ENCODE data around the gene TRAPPC3.

TRAPPC3 gene

DNA sequence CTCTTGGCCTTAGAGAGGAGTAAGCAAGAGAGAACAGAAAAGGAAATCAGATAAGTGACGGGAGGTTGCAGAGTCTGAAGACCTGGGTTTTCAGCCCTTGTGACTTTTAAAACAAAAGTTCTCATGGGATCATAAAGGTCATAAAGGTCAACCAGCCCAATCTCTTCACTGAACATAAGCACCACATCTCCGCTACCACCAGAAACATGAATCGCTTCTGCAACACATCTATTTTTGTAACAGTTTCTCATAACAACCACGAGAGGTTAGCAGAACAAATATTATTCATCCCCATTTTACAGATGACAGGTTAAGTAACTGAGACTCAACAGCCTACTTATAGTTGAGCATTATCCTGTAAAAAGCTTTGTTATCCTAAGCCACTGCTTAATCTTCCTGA lies 5.9 kb downstream of the TRAPPC3 start:
- H3K27ac ChIP-seq (ENCODE audit: extremely low read depth, low read depth, low read length) = no peak overlapping the region
- peaks cover 0 to 47% of the 10 kb centered on the region in 2 experiments; a peak in 2 of 3 replicates for H3K36me3 ChIP-seq (ENCODE audit: control insufficient read depth in 2 of 2, insufficient read depth in 1 of 2, low read length in 2 of 2)
- ChIA-PET POLR2A (interaction anchor here (0.6 kb wide), 1 partner anchor 22 kb away, joined by 4 read pairs; no protein-coding TSS in a partner anchor), CTCF (interaction anchor here (1.6 to 4.4 kb wide), 2 partner anchors 9 to 45 kb away, joined by 4 to 38 read pairs; no protein-coding TSS in a partner anchor)
- no peaks in the 10 kb centered on the region for H3K4me1 ChIP-seq (ENCODE audit: control insufficient read depth, insufficient read depth, low read length)
- TF ChIP-seq ZNF596 (tag by site-specific recombination; IDR thresholded peaks at IDR 0.05) (no peak), MYNN (tag by site-specific recombination; IDR thresholded peaks at IDR 0.05; ENCODE audit: borderline replicate concordance) (no peak), ZFP69B (tag by site-specific recombination; IDR thresholded peaks at IDR 0.05) (no peak), ZNF626 (tag by site-specific recombination; IDR thresholded peaks at IDR 0.05) (no peak), ZNF521 (tag by site-specific recombination; IDR thresholded peaks at IDR 0.05) (no peak), ZNF621 (tag by site-specific recombination; IDR thresholded peaks at IDR 0.05) (no peak), ZNF529 (tag by site-specific recombination; IDR thresholded peaks at IDR 0.05; ENCODE audit: insufficient replicate concordance) (no peak), KLF16 (tag by site-specific recombination; IDR thresholded peaks at IDR 0.05) (no peak), ZNF544 (tag by site-specific recombination; IDR thresholded peaks at IDR 0.05) (no peak), ZFP37 (tag by site-specific recombination; IDR thresholded peaks at IDR 0.05) (no peak), ZNF2 (tag by site-specific recombination; IDR thresholded peaks at IDR 0.05) (no peak), ZNF157 (tag by site-specific recombination; IDR thresholded peaks at IDR 0.05) (no peak)
- TF ChIP-seq, protein P1, sequence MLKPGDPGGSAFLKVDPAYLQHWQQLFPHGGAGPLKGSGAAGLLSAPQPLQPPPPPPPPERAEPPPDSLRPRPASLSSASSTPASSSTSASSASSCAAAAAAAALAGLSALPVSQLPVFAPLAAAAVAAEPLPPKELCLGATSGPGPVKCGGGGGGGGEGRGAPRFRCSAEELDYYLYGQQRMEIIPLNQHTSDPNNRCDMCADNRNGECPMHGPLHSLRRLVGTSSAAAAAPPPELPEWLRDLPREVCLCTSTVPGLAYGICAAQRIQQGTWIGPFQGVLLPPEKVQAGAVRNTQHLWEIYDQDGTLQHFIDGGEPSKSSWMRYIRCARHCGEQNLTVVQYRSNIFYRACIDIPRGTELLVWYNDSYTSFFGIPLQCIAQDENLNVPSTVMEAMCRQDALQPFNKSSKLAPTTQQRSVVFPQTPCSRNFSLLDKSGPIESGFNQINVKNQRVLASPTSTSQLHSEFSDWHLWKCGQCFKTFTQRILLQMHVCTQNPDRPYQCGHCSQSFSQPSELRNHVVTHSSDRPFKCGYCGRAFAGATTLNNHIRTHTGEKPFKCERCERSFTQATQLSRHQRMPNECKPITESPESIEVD (tag by site-specific recombination; IDR thresholded peaks at IDR 0.05) = no peak
- TF ChIP-seq, protein P2, sequence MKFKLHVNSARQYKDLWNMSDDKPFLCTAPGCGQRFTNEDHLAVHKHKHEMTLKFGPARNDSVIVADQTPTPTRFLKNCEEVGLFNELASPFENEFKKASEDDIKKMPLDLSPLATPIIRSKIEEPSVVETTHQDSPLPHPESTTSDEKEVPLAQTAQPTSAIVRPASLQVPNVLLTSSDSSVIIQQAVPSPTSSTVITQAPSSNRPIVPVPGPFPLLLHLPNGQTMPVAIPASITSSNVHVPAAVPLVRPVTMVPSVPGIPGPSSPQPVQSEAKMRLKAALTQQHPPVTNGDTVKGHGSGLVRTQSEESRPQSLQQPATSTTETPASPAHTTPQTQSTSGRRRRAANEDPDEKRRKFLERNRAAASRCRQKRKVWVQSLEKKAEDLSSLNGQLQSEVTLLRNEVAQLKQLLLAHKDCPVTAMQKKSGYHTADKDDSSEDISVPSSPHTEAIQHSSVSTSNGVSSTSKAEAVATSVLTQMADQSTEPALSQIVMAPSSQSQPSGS (tag by site-specific recombination; IDR thresholded peaks at IDR 0.05; ENCODE audit: low read depth) = no peak
- TF ChIP-seq, protein P3, sequence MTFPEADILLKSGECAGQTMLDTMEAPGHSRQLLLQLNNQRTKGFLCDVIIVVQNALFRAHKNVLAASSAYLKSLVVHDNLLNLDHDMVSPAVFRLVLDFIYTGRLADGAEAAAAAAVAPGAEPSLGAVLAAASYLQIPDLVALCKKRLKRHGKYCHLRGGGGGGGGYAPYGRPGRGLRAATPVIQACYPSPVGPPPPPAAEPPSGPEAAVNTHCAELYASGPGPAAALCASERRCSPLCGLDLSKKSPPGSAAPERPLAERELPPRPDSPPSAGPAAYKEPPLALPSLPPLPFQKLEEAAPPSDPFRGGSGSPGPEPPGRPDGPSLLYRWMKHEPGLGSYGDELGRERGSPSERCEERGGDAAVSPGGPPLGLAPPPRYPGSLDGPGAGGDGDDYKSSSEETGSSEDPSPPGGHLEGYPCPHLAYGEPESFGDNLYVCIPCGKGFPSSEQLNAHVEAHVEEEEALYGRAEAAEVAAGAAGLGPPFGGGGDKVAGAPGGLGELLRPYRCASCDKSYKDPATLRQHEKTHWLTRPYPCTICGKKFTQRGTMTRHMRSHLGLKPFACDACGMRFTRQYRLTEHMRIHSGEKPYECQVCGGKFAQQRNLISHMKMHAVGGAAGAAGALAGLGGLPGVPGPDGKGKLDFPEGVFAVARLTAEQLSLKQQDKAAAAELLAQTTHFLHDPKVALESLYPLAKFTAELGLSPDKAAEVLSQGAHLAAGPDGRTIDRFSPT (tag by site-specific recombination; IDR thresholded peaks at IDR 0.05) = no peak
- TF ChIP-seq, protein P4, sequence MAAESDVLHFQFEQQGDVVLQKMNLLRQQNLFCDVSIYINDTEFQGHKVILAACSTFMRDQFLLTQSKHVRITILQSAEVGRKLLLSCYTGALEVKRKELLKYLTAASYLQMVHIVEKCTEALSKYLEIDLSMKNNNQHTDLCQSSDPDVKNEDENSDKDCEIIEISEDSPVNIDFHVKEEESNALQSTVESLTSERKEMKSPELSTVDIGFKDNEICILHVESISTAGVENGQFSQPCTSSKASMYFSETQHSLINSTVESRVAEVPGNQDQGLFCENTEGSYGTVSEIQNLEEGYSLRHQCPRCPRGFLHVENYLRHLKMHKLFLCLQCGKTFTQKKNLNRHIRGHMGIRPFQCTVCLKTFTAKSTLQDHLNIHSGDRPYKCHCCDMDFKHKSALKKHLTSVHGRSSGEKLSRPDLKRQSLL (tag by site-specific recombination; IDR thresholded peaks at IDR 0.05) = no peak
- H3K9me3 ChIP-seq (ENCODE audit: control insufficient read depth, insufficient read depth, low read depth, low read length) = no peaks in the 10 kb centered on the region
- H3K4me3 ChIP-seq (ENCODE audit: low read depth, low read length) = no peak overlapping the region

DNA sequence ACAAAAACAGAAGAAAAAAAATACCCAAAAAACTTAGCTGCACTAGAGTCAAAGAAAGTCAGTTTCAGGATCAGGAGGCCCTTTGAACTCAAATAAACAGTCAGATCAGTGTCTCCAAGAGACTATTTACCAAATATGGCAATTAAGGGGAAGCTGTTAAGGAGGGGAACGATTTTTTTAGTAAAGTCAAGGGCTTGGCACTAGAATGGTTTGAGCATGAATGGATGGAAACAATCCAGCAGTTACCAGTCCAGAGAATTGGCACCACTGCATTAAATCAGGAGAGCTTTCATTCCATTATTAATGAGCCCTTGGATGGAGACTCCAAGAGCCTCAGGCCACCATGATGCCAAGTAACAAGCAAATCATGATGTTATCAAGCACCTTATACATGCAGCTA lies 7.2 kb downstream of the TRAPPC3 start:
- peaks cover 0 to 53% of the 10 kb centered on the region in 2 experiments; a peak in 2 of 3 replicates for H3K36me3 ChIP-seq (ENCODE audit: control insufficient read depth in 2 of 2, insufficient read depth in 1 of 2, low read length in 2 of 2)
- no peaks in the 10 kb centered on the region for H3K9me3 ChIP-seq (ENCODE audit: control insufficient read depth, insufficient read depth, low read depth, low read length)
- ChIA-PET POLR2A (no interaction called here), CTCF (interaction anchor here (0.8 to 1.1 kb wide), 3 partner anchors 8 to 47 kb away, joined by 3 to 5 read pairs (median 3); no protein-coding TSS in a partner anchor)
- H3K27ac ChIP-seq (ENCODE audit: extremely low read depth, low read depth, low read length) = no peak overlapping the region
- H3K4me3 ChIP-seq (ENCODE audit: low read depth, low read length) = no peak overlapping the region
- no peaks in the 10 kb centered on the region for H3K4me1 ChIP-seq (ENCODE audit: control insufficient read depth, insufficient read depth, low read length)
- TF ChIP-seq ZNF660 (tag by site-specific recombination; IDR thresholded peaks at IDR 0.05) = peak; percentile 64; the same call in 1 of the 2 replicates
- no peak for TF ChIP-seq ZNF16 (tag by site-specific recombination; IDR thresholded peaks at IDR 0.05; ENCODE audit: low read depth)
